ENCODE data around the gene STAT5A. TPM values are rescaled to one million over a fixed set of nuclear protein-coding genes. Genes with fewer than 3 reads are reported as not detected.

The STAT5A gene
- total RNA-seq, 1 donor = 25.2 TPM

- no peak for TF ChIP-seq CTCF (IDR thresholded peaks at IDR 0.05; ENCODE audit: insufficient read depth, low read length)
- no peak overlapping the region for H3K4me3 ChIP-seq (ENCODE audit: low read depth, low read length)
- no peak for DNase-seq (ENCODE audit: low read depth)
Observed at GRCh38 chr17:42305543-42306384, 17.5 kb downstream of the STAT5A start.

GRCh38 chr17:42306385-42306667 lies 18.0 kb downstream of the STAT5A start:
- no peak for DNase-seq (ENCODE audit: low read depth)
- TF ChIP-seq CTCF (IDR thresholded peaks at IDR 0.05; ENCODE audit: insufficient read depth, low read length) = no peak
- no peak overlapping the region for H3K4me3 ChIP-seq (ENCODE audit: low read depth, low read length)

GRCh38 chr17:42307362-42307927 lies 19.1 kb downstream of the STAT5A start:
- DNase-seq (ENCODE audit: low read depth) = no peak
- TF ChIP-seq CTCF (IDR thresholded peaks at IDR 0.05; ENCODE audit: insufficient read depth, low read length) = no peak
- H3K4me3 ChIP-seq (ENCODE audit: low read depth, low read length) = no peak overlapping the region

GRCh38 chr17:42308446-42308845 lies 20.1 kb downstream of the STAT5A start:
- no peak overlapping the region for H3K4me3 ChIP-seq (ENCODE audit: low read depth, low read length)
- DNase-seq (ENCODE audit: low read depth) = no peak
- TF ChIP-seq CTCF (IDR thresholded peaks at IDR 0.05; ENCODE audit: insufficient read depth, low read length) = no peak

GRCh38 chr17:42309142-42309541 lies 20.8 kb downstream of the STAT5A start:
- TF ChIP-seq CTCF (IDR thresholded peaks at IDR 0.05; ENCODE audit: insufficient read depth, low read length) = no peak
- no peak for DNase-seq (ENCODE audit: low read depth)
- H3K4me3 ChIP-seq (ENCODE audit: low read depth, low read length) = no peak overlapping the region

GRCh38 chr17:42309986-42310786 lies 21.9 kb downstream of the STAT5A start:
- peak; percentile 11 for TF ChIP-seq CTCF (IDR thresholded peaks at IDR 0.05; ENCODE audit: insufficient read depth, low read length)
- DNase-seq (ENCODE audit: low read depth) = no peak
- H3K4me3 ChIP-seq (ENCODE audit: low read depth, low read length) = no peak overlapping the region

All from fibroblast of the aortic adventitia (primary cell).